D341Med (cell line): ENCODE results near the gene TNFSF18.

Experiments
- DNase-seq: peaks from one replicate; pipeline ENCODE4 v3.0.0; 2012; ENCODE audit warnings: low spot score

Gene TNFSF18

GRCh38 chr1:173038875-173039554 lies 11.7 kb downstream of the TNFSF18 start:
- DNase-seq: no peak

GRCh38 chr1:173024543-173024942 lies 26.2 kb downstream of the TNFSF18 start:
- DNase-seq: no peak

- DNase-seq: no peak
Observed at GRCh38 chr1:173023343-173023742, 27.4 kb downstream of the TNFSF18 start.

- DNase-seq: no peak
Observed at GRCh38 chr1:173020138-173020750, 30.5 kb downstream of the TNFSF18 start.

- DNase-seq: no peak
Observed at GRCh38 chr1:173017792-173018191, 32.9 kb downstream of the TNFSF18 start.

- no peak for DNase-seq
Observed at GRCh38 chr1:173016419-173016818, 34.3 kb downstream of the TNFSF18 start.

- no peak for DNase-seq
Observed at GRCh38 chr1:173015629-173016028, 35.1 kb downstream of the TNFSF18 start.

- DNase-seq: no peak
Observed at GRCh38 chr1:173014160-173014559, 36.6 kb downstream of the TNFSF18 start.

- no peak for DNase-seq
Observed at GRCh38 chr1:173012126-173012525, 38.6 kb downstream of the TNFSF18 start.

- DNase-seq: no peak
Observed at GRCh38 chr1:173009597-173009996, 41.1 kb downstream of the TNFSF18 start.

GRCh38 chr1:173005196-173005864 lies 45.4 kb downstream of the TNFSF18 start:
- DNase-seq: no peak

GRCh38 chr1:173002891-173003838 lies 47.6 kb downstream of the TNFSF18 start:
- DNase-seq: no peak

GRCh38 chr1:172999349-172999748 lies 51.4 kb downstream of the TNFSF18 start:
- DNase-seq: no peak

- no peak for DNase-seq
Observed at GRCh38 chr1:172997941-172998361, 52.8 kb downstream of the TNFSF18 start.

- DNase-seq: no peak
Observed at GRCh38 chr1:172993640-172994039, 57.1 kb downstream of the TNFSF18 start.

- DNase-seq: no peak
Observed at GRCh38 chr1:172991674-172992400, 58.9 kb downstream of the TNFSF18 start.

GRCh38 chr1:172990598-172991215 lies 60.0 kb downstream of the TNFSF18 start:
- no peak for DNase-seq
